Naive thymus-derived CD8-positive, alpha-beta T cell (primary cell): ENCODE measurements around the gene MAP3K8. TPM values are rescaled to one million over a fixed set of nuclear protein-coding genes. Genes with fewer than 3 reads are reported as not detected.

Experiments used
- ATAC-seq, 2 donors: fragments of 150-1000 bp; cut with Tn5 transposase in 1 of 2; sonication (Bioruptor Pico), chemical (Tn5 transposase) in 1 of 2; 1 replicate in 1 of 2; 2 replicates in 1 of 2; pipeline ENCODE4 v1.10.0; 2021; ENCODE audit warnings: mild to moderate bottlenecking in 2 of 2, moderate library complexity in 2 of 2
- POLR2A ChIA-PET: fragments of 350-600 bp; sonication (Branson Sonifier 250); formaldehyde crosslinking; loops from one replicate; lab custom pipeline; 2021; ENCODE audit warnings: antibody characterized with exemption; lab: Charles Lee
- DNase-seq, 10 donors: peaks; one replicate each; pipeline versions ENCODE4 v3.0.0 to v3.0.0-alpha.2; 2020 to 2022
- H3K27ac Mint-ChIP-seq, 10 donors: one replicate each; pipeline ENCODE4 v1.8.0; 2020 to 2022; ENCODE audit warnings: mild to moderate bottlenecking in 10 of 10, mixed read lengths in 10 of 10, moderate library complexity in 4 of 10, inconsistent platforms in 1 of 10
- H3K27me3 Mint-ChIP-seq, 5 donors: one replicate each; pipeline ENCODE4 v1.8.0; 2021 to 2022; ENCODE audit warnings: mixed read lengths in 5 of 5
- H3K36me3 Mint-ChIP-seq, 3 donors: one replicate each; pipeline ENCODE4 v1.8.0; 2020 to 2022; ENCODE audit warnings: mixed read lengths in 3 of 3, mild to moderate bottlenecking in 2 of 3, inconsistent platforms in 1 of 3
- H3K4me1 Mint-ChIP-seq, 4 donors: one replicate each; pipeline ENCODE4 v1.8.0; 2021 to 2022; ENCODE audit warnings: mixed read lengths in 4 of 4
- H3K4me3 Mint-ChIP-seq, 10 donors: one replicate each; pipeline ENCODE4 v1.8.0; 2020 to 2022; ENCODE audit warnings: mild to moderate bottlenecking in 10 of 10, mixed read lengths in 10 of 10, moderate library complexity in 6 of 10, inconsistent platforms in 1 of 10
- H3K9me3 Mint-ChIP-seq, 9 donors: one replicate each; pipeline ENCODE4 v1.8.0; 2020 to 2022; ENCODE audit warnings: mixed read lengths in 9 of 9, mild to moderate bottlenecking in 3 of 9, inconsistent platforms in 1 of 9, moderate library complexity in 1 of 9
- polyA plus RNA-seq, 3 donors: library from polyadenylated mRNA; unstranded; fragments of 300-500 nt; fragmentation: Illumina TruSeq; gene quantifications; one replicate each; pipeline ENCODE4 v1.2.3, GENCODE V29; 2021
- total RNA-seq, 8 experiments: library from RNA in 2 of 8; stranded (reverse) in 2 of 8; gene quantifications; one replicate each; pipeline ENCODE4 v1.2.3 and lab custom pipeline; 2021 to 2026

Gene MAP3K8
- total and polyA plus RNA-seq, 5 experiments from 2014 or later: 0.53 to 23.4 (median 2.7) TPM

DNA sequence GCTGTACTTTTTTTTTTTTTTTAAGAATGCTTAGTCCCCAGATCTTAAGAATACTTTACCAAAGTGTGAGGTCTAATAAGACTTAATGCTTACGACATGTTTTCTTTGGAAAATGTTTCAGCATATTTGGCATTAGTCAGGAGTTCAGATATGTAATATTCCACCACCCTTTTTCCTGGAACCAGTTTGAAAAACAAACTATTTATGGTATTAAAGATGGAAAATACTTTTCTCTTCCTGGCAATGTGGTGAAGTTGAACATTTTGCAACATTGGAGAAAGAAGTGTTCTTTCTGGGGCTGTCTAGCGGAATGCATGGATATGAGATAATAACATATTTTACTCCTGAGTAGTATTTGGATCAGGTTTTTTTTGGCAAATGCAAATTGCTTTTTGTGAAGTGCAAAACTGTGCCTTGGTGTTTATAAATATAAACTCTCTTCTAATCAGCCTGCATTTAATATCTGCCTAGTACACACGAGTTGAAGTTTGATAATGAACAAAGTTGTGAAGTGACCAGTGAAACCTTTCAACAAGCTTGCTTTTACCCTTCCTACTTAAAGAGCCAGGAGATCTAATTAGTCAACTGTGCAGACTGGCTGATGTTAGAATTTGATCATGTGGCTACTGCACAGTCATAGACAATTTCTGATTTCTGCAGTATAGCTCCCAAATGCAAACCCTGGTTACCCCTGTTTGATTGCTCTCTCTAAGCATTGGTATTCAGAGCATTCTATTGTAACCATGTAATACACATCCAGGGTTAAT lies 20.9 kb downstream of the MAP3K8 start:
- Mint-ChIP-seq H3K4me3 (peak overlapping the region in 5 of 10 donors; percentile 30 to 79 (median 75)), H3K27ac (peak overlapping the region in 4 of 10 donors; percentile 25 to 89 (median 59)), H3K9me3 (peaks cover 0 to 2% (median 0%) of the 10 kb centered on the region in 9 donors), H3K36me3 (peaks cover 0 to 5% (median 0%) of the 10 kb centered on the region in 3 donors), H3K4me1 (peaks cover 15 to 50% (median 29%) of the 10 kb centered on the region in 4 donors), H3K27me3 (no peaks in the 10 kb centered on the region)
- DNase-seq: no peak
- no peak for ATAC-seq
- POLR2A ChIA-PET: interaction anchor here (0.6 to 2.4 kb wide), 4 partner anchors 12 to 74 kb away, joined by 3 to 12 read pairs (median 7); no protein-coding TSS in a partner anchor

DNA sequence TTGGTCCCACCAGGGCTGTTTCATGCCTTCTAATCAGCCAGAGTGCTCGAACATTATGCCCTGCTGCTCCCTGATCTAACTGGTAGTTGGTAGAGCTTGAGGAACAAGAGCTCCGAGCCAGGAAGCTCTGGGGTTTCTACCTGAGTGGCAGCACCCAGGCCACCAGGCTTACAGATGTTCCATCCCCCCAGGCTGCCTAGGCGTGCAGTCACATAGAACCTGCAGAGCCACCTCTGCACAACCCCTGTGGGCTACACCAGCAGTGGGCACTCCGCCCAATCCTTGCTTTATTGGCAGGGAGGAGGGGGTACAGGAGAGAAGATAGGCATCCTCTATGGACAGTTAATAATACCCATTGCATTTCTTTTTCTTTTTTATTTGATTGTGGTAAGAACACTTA lies 21.8 kb downstream of the MAP3K8 start:
- Mint-ChIP-seq H3K4me1 (peaks cover 15 to 50% (median 29%) of the 10 kb centered on the region in 4 donors), H3K9me3 (no peaks in the 10 kb centered on the region), H3K27ac (peak overlapping the region; percentile 60 to 89 (median 82)), H3K4me3 (peak overlapping the region; percentile 63 to 82 (median 77)), H3K27me3 (no peaks in the 10 kb centered on the region), H3K36me3 (peaks cover 0 to 5% (median 2%) of the 10 kb centered on the region in 3 donors)
- DNase-seq (peak in 5 of 10 donors; percentile 20 to 35 (median 22)), ATAC-seq (peak; percentile 86 to 88)
- POLR2A ChIA-PET: interaction anchor here (1.0 to 2.4 kb wide), 3 partner anchors 11 to 73 kb away, joined by 3 to 12 read pairs (median 11); no protein-coding TSS in a partner anchor

DNA sequence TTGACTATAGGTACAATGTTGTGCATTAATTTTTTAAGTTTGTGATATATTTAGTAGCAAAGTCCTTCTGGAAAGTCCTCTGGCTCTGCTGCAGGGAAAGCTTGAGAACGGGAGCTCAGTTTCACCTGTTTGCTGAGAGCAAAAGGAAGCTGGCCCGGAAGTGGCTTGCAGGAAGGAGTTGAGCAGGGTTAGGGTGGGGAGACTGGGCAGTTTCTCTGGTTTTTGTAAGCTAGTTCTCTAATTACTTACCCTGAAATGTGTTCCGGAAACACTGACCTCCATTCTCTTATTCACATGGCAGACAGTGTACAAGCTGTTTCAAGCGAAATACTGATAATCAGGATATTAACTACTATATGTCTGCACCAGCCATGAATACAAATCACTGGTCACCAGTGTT lies 22.3 kb downstream of the MAP3K8 start:
- Mint-ChIP-seq H3K4me3 (peak overlapping the region; percentile 63 to 82 (median 77)), H3K36me3 (peaks cover 0 to 6% (median 2%) of the 10 kb centered on the region in 3 donors), H3K9me3 (no peaks in the 10 kb centered on the region), H3K27me3 (no peaks in the 10 kb centered on the region), H3K4me1 (peaks cover 15 to 50% (median 29%) of the 10 kb centered on the region in 4 donors), H3K27ac (peak overlapping the region; percentile 60 to 89 (median 82))
- ATAC-seq (peak; percentile 82 to 83), DNase-seq (peak in 3 of 10 donors; percentile 10 to 24 (median 22))
- POLR2A ChIA-PET: interaction anchor here (0.7 to 2.4 kb wide), 4 partner anchors 11 to 75 kb away, joined by 3 to 12 read pairs (median 8); no protein-coding TSS in a partner anchor

DNA sequence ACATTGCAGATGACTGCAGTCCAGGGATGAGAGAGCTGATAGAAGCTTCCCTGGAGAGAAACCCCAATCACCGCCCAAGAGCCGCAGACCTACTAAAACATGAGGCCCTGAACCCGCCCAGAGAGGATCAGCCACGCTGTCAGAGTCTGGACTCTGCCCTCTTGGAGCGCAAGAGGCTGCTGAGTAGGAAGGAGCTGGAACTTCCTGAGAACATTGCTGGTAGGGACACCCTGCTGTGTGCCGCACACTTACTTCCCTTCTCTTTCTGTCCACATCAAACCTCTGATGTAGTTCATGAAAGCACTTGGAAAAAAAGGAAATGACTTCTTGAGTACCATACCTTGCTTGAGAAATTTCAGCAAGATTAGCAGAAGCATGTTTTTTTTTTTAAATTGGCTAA lies 25.3 kb downstream of the MAP3K8 start:
- H3K27me3 Mint-ChIP-seq: no peaks in the 10 kb centered on the region
- peaks cover 15 to 42% (median 25%) of the 10 kb centered on the region in 4 donors for H3K4me1 Mint-ChIP-seq
- peak overlapping the region in 2 of 10 donors; percentile 35 to 40 for H3K27ac Mint-ChIP-seq
- H3K36me3 Mint-ChIP-seq: peaks cover 0 to 6% (median 2%) of the 10 kb centered on the region in 3 donors
- POLR2A ChIA-PET: interaction anchor here (0.7 kb wide), 1 partner anchor 69 kb away, joined by 3 read pairs; no protein-coding TSS in a partner anchor
- DNase-seq (no peak), ATAC-seq (no peak)
- no peak overlapping the region for H3K4me3 Mint-ChIP-seq
- H3K9me3 Mint-ChIP-seq: no peaks in the 10 kb centered on the region

DNA sequence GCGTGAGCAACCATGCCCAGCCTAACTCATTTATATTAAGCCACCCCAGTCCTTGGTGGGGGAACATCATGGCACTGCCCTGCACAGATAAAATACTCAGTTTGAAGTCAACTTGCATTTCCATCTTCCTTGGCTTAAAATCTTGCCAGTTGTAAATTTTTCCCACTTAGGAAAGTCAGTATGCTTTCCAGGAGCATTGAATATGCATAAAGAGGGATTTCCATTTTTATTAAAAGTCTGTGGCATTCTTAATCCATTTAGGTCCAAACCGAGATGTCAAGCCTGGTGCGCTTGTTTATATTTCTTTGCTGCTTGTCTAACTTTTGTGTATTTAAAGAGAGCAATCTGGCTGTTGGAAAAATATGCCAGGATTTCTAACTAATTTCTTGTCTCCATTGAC lies 26.1 kb downstream of the MAP3K8 start:
- Mint-ChIP-seq H3K36me3 (peaks cover 0 to 6% (median 2%) of the 10 kb centered on the region in 3 donors), H3K4me3 (no peak overlapping the region), H3K9me3 (no peaks in the 10 kb centered on the region), H3K4me1 (peaks cover 12 to 33% (median 21%) of the 10 kb centered on the region in 4 donors), H3K27ac (peak overlapping the region in 1 of 10 donors; percentile 24), H3K27me3 (no peaks in the 10 kb centered on the region)
- POLR2A ChIA-PET: no interaction called here
- ATAC-seq (no peak), DNase-seq (no peak)

DNA sequence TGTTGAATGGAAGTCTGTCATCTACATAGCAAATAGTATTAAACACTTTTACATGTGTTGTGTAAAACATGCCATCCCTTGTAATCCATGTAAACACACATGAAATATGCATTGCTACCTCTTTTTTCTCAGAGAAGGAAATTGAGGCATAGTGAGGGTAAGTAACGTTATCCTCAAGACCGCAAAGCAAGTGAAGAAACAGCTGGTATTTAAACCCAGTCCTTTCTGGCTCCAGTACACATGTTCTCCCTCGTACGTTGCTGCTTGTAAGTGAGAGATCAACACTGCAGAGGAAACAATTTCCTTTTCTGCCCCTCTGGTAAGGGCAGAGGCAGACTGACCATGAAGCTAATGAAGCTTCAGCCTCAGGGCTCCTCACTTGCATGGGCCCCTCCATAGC lies 28.5 kb downstream of the MAP3K8 start:
- ATAC-seq (no peak), DNase-seq (no peak)
- H3K9me3 Mint-ChIP-seq: no peaks in the 10 kb centered on the region
- H3K27ac Mint-ChIP-seq: peak overlapping the region in 1 of 10 donors; percentile 15
- POLR2A ChIA-PET: no interaction called here
- H3K4me3 Mint-ChIP-seq: no peak overlapping the region
- H3K36me3 Mint-ChIP-seq: peaks cover 0 to 6% (median 2%) of the 10 kb centered on the region in 3 donors
- peaks cover 0 to 11% (median 4%) of the 10 kb centered on the region in 4 donors for H3K4me1 Mint-ChIP-seq
- H3K27me3 Mint-ChIP-seq: no peaks in the 10 kb centered on the region

DNA sequence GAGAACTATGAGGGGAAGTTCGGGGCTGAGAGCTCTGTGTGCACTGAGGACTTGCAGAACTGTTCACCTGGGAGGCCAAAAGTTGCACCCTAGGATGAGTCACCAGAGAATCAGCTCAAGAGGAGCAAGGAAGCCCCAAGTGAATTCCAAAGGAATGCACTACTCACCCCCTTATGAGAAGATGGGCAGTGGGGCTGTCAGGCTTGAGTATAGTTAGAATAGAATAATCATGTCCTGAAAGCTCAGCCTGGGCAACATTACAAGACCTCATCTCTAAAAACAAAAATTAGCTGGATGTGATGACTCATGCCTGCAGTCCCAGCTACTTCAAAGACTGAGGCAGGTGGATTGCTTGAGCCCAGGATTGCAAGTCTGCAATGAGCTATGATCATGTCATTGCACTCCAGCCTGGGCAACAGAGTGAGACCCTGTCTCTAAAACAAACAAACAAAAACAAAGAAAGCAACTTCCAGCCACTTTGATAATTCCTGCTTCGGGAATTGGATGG lies 30.0 kb downstream of the MAP3K8 start:
- ATAC-seq: no peak
- no peak overlapping the region for H3K4me3 Mint-ChIP-seq
- POLR2A ChIA-PET: no interaction called here
- H3K27me3 Mint-ChIP-seq: no peaks in the 10 kb centered on the region
- peaks cover 0 to 6% (median 2%) of the 10 kb centered on the region in 3 donors for H3K36me3 Mint-ChIP-seq
- H3K9me3 Mint-ChIP-seq: no peaks in the 10 kb centered on the region
- peaks cover 0 to 13% (median 5%) of the 10 kb centered on the region in 4 donors for H3K4me1 Mint-ChIP-seq
- DNase-seq: no peak
- peak overlapping the region in 2 of 10 donors; percentile 43 to 61 for H3K27ac Mint-ChIP-seq

DNA sequence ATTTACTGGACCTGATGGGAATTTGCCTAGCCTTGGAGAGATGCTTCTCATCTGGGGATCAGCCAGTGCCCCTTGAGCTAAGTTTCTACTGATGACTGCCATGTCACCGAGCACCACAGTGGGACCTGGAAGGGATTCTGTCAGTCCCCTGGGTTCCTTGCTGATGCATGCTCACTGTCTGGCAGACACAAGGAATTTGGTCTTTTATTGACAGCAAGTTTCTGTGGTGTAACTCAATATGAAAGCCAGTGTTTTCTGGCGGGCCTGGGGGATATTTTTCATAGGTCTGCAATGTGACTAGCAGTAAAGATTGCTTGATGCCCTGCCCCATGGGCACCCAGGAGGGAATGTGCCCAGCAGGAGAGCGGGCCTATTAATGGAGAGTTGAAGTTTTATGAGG lies 30.7 kb downstream of the MAP3K8 start:
- peak overlapping the region in 2 of 10 donors; percentile 34 to 53 for H3K27ac Mint-ChIP-seq
- peaks cover 0 to 6% (median 2%) of the 10 kb centered on the region in 3 donors for H3K36me3 Mint-ChIP-seq
- H3K4me3 Mint-ChIP-seq: no peak overlapping the region
- DNase-seq (no peak), ATAC-seq (no peak)
- H3K9me3 Mint-ChIP-seq: no peaks in the 10 kb centered on the region
- POLR2A ChIA-PET: no interaction called here
- no peaks in the 10 kb centered on the region for H3K27me3 Mint-ChIP-seq
- H3K4me1 Mint-ChIP-seq: peaks cover 0 to 12% (median 4%) of the 10 kb centered on the region in 4 donors

DNA sequence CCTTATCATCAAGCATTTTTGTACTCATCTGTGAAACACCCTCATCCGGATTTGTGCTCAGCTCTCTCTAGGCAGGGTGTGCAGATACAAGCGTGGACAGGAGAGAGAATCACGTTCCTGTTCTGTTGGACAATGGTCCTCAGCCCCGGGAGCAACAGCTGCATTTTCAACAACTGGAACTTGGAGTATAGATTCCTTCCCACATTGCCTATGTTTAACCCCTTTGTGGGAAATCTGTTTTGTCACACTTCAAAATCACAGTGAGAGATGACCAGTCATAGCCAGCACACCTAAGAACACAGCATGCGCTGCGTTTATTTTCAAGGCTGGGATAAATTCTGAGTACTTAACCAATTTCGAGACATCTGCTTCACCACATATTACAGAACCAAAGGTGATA lies 32.5 kb downstream of the MAP3K8 start:
- no peaks in the 10 kb centered on the region for H3K27me3 Mint-ChIP-seq
- POLR2A ChIA-PET: interaction anchor here (0.6 to 0.8 kb wide), 3 partner anchors 11 to 47 kb away, joined by 3 to 4 read pairs (median 3); no protein-coding TSS in a partner anchor
- peaks cover 0 to 13% (median 5%) of the 10 kb centered on the region in 4 donors for H3K4me1 Mint-ChIP-seq
- no peak overlapping the region for H3K4me3 Mint-ChIP-seq
- H3K27ac Mint-ChIP-seq: no peak overlapping the region
- DNase-seq: no peak
- no peak for ATAC-seq
- H3K36me3 Mint-ChIP-seq: no peaks in the 10 kb centered on the region
- no peaks in the 10 kb centered on the region for H3K9me3 Mint-ChIP-seq

DNA sequence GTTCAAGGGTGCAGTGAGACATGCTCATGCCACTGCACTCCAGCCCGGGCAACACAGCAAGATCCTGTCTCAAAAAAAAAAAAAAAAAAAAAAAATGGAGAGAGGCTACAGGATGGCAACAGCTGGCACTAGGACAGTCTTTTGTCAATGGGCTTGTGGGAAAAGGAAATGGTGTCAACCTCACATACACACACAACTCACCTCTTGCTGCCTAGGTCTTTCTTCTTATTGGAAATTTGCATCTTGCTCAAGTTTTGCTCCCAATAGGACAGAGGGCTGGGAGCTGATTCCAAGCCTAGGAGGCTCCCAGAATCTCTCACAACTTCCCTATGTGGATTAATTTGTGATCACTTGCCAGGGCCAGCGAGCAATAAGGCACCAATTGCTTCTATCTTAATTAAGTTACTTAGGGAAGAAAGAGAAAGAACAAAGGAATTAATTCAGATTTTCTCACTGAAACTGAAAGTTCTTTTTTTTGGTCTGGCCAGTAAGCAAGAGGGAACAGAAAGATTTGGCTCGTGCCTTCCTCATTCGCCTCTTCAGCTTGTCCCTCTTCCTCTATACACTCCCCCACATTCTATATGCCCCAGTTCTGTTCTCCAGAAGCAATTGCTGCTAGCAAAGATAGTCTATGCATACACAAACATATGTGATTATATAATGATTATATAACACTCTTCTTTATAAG lies 33.8 kb downstream of the MAP3K8 start:
- peaks cover 0 to 13% (median 5%) of the 10 kb centered on the region in 4 donors for H3K4me1 Mint-ChIP-seq
- no peak for ATAC-seq
- H3K9me3 Mint-ChIP-seq: no peaks in the 10 kb centered on the region
- peaks cover 0 to 4% (median 0%) of the 10 kb centered on the region in 5 donors for H3K27me3 Mint-ChIP-seq
- H3K4me3 Mint-ChIP-seq: peak overlapping the region in 1 of 10 donors; percentile 7
- POLR2A ChIA-PET: no interaction called here
- no peaks in the 10 kb centered on the region for H3K36me3 Mint-ChIP-seq
- H3K27ac Mint-ChIP-seq: peak overlapping the region in 3 of 10 donors; percentile 47 to 58 (median 53)
- DNase-seq: no peak

DNA sequence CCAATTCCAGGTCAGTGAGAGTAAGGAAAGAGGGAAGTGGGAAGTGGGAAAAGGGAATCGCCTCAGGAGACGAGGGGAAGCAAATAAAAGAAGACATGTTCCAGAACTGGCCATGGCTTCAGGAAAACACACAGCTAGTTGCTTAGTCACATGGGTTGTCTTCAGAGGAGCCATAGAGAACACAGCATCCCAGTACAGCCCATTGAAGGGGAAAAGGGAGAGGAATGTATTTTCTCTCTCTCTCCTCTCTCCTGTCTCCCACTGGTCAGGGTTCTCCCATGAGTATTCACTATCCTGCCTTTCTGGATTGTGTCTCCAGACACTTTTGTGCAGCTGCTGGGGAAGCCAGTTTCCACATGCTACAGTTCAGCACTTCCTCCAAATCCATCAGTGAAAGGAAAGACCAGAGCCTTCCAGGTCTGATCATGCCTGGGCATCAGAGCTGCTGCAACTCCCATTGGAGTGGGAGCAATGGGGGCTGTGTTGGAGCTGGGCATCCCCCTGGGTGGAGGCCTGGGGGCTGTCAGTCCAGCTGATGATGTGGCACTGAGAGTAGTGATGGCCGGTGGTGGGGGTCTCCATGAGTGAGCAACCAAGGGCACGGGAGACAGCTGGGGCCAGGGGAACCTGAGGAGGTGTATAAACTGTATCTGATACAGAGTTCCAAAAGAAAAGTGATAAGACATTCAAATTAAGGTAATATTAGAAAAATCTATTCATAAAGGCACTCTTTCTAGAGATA lies 38.6 kb downstream of the MAP3K8 start:
- Mint-ChIP-seq H3K27ac (peak overlapping the region in 1 of 10 donors; percentile 31), H3K4me3 (no peak overlapping the region), H3K4me1 (peaks cover 7 to 35% (median 9%) of the 10 kb centered on the region in 4 donors), H3K36me3 (no peaks in the 10 kb centered on the region), H3K9me3 (no peaks in the 10 kb centered on the region), H3K27me3 (peaks cover 0 to 10% (median 1%) of the 10 kb centered on the region in 5 donors)
- ATAC-seq (no peak), DNase-seq (no peak)
- POLR2A ChIA-PET: no interaction called here
